LNCaP clone FGC (cell line): ENCODE data around the gene REPS2.

Experiments used
- DNase-seq: peaks from one replicate; pipeline ENCODE4 v3.0.0-alpha.2; 2011; ENCODE audit warnings: low read depth
- H3K4me3 ChIP-seq: 2 replicates; pipeline ENCODE4 v1.5.1; 2011; ENCODE audit warnings: mild to moderate bottlenecking, low read depth, low read length, control low read depth
- CTCF ChIP-seq: IDR thresholded peaks from 2 replicates; pipeline ENCODE4 v1.5.1; 2012; ENCODE audit warnings: mild to moderate bottlenecking; ENCODE audit not compliant: control insufficient read depth, insufficient read depth; ENCODE audit errors: extremely low read depth

The REPS2 gene

GRCh38 chrX:17014216-17014615 lies 67.8 kb downstream of the REPS2 start:
- no peak for TF ChIP-seq CTCF
- H3K4me3 ChIP-seq: no peak overlapping the region
- DNase-seq: no peak

GRCh38 chrX:17017134-17017533 lies 70.7 kb downstream of the REPS2 start:
- DNase-seq: no peak
- no peak for TF ChIP-seq CTCF
- no peak overlapping the region for H3K4me3 ChIP-seq

DNA sequence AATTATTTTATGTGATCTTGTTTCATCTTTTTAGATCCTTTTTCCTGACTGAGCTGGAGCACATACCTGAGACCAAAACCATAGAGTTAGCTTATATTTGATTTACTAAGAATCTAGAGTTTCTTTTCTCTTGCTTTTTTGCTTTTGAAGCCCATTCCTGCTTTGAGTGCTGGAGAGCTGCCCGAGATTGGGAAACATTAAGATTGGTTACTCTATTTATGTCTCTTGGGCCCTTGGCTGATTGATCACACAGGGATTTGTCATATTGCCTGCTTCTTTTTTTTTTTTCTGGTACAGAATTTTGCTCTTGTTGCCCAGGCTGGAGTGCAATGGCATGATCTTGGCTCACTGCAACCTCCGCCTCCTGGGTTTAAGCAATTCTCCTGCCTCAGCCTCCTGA lies 73.9 kb downstream of the REPS2 start:
- no peak for DNase-seq
- H3K4me3 ChIP-seq: no peak overlapping the region
- no peak for TF ChIP-seq CTCF

- no peak for DNase-seq
- no peak for TF ChIP-seq CTCF
Measured at GRCh38 chrX:17020851-17021821, 74.7 kb downstream of the REPS2 start.

GRCh38 chrX:17021851-17022604 lies 75.6 kb downstream of the REPS2 start:
- H3K4me3 ChIP-seq: no peak overlapping the region
- no peak for TF ChIP-seq CTCF
- no peak for DNase-seq

More at GRCh38 chrX:17020851-17021821, 74.7 kb downstream of the REPS2 start:
- H3K4me3 ChIP-seq: no peak overlapping the region

GRCh38 chrX:17023661-17024060 lies 77.2 kb downstream of the REPS2 start:
- DNase-seq: no peak
- no peak overlapping the region for H3K4me3 ChIP-seq
- no peak for TF ChIP-seq CTCF
